ENCODE results near the gene RARB.

The RARB gene

DNA sequence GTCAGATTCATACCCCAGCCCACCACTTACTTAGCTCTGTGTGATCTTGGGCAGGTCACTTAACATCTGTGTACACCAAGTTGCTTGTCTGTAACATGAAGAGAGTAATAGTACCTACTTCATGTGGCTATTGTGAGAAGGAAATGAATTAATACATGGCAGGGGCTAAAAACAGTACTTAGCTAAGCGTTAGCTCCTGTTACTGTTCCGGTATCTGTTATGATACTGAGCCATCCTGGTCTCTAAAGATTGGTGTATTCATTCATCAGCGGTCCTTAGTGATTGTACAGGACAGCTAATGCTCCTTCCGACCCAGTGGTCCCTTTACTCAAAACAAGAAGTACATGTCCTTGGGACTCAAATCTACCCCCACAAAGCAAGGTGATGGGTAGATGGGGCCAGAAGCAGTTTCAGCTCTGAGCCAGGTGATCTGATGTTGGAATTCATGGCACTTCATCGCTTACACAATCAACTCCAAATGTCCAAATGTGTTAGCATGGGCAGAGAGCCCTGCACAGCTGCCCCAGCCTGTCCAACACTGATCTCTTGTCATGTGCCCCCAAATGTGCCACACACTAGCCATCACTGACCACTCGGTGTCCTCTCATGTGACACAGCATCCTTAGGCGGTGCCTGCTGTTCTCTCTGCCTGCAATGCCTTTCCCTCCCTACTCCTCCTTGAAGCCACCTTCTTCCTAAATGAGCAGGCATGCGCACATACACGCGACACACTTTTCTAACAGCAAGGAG, 84.1 kb downstream of the RARB start:
- Mint-ChIP-seq H3K27me3 (ENCODE audit: low read depth) (no peaks in the 10 kb centered on the region), H3K36me3 (ENCODE audit: low read depth) (peaks cover 53% of the 10 kb centered on the region), H3K4me1 (peaks cover 60% of the 10 kb centered on the region), H3K27ac (peak overlapping the region in 2 of 3 experiments; percentile 5 to 55), H3K9me3 (peaks cover 6% of the 10 kb centered on the region), H3K4me3 (no peak overlapping the region)
- TF ChIP-seq, protein P1, sequence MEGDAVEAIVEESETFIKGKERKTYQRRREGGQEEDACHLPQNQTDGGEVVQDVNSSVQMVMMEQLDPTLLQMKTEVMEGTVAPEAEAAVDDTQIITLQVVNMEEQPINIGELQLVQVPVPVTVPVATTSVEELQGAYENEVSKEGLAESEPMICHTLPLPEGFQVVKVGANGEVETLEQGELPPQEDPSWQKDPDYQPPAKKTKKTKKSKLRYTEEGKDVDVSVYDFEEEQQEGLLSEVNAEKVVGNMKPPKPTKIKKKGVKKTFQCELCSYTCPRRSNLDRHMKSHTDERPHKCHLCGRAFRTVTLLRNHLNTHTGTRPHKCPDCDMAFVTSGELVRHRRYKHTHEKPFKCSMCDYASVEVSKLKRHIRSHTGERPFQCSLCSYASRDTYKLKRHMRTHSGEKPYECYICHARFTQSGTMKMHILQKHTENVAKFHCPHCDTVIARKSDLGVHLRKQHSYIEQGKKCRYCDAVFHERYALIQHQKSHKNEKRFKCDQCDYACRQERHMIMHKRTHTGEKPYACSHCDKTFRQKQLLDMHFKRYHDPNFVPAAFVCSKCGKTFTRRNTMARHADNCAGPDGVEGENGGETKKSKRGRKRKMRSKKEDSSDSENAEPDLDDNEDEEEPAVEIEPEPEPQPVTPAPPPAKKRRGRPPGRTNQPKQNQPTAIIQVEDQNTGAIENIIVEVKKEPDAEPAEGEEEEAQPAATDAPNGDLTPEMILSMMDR (IDR thresholded peaks at IDR 0.05; ENCODE audit: unreplicated experiment in 3 of 3) = no peak

DNA sequence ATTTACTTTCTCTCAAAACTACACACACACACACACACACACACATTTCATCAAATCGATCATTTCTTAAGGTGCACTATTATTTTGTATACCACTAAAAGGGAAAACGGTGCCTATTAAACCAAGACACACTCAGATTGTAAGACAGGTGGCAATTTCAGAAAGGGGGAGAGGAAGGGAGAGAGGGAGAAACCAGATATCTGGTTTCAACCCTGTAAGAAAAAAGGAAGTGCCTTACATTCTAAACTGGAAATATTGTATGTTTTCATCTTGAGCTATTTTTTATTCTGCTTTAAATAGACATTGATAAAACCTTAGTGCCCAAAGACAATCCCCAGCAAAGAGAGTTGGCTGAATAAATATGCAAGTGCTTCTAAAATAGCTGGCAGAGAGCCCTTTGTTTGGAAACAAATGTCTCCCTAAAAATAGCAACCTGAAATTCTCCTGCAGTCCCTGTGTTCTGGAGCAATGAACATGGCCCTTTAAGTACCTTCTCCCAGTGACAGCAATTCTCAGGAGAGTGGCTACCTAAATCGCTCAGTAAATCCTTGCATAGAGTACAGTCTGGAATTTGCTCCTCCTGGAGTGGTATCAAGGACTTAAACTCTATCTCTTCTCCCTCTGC, 85.7 kb downstream of the RARB start:
- H3K4me1 Mint-ChIP-seq = peaks cover 53% of the 10 kb centered on the region
- H3K4me3 Mint-ChIP-seq = peak overlapping the region in 1 of 3 experiments; percentile 16
- TF ChIP-seq, protein P1 (IDR thresholded peaks at IDR 0.05; ENCODE audit: unreplicated experiment in 3 of 3) = no peak
- peaks cover 6% of the 10 kb centered on the region for H3K9me3 Mint-ChIP-seq
- H3K36me3 Mint-ChIP-seq (ENCODE audit: low read depth) = peaks cover 48% of the 10 kb centered on the region
- H3K27ac Mint-ChIP-seq = peak overlapping the region; percentile 45 to 63 (median 55)
- no peaks in the 10 kb centered on the region for H3K27me3 Mint-ChIP-seq (ENCODE audit: low read depth)

DNA sequence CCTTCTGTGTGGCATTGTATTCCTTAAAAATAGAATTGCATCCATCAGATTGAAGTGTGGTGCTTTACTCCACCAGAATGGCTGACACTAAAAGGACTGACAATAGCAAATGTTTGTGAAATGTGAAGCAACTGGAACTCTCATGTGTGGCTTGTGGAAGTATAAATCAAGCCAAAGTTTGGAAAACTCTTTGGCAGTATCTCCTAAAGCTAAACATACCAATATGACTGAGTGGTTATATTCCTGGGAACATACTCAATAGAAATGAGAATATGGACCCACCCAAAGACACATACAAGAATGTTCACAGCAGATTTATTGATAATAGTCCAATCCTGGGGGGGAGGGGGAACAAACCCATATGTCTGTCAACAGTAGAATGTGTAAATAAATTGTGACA, 87.1 kb downstream of the RARB start:
- Mint-ChIP-seq H3K36me3 (ENCODE audit: low read depth) (peaks cover 43% of the 10 kb centered on the region), H3K27ac (peak overlapping the region in 2 of 3 experiments; percentile 55 to 79), H3K4me3 (no peak overlapping the region), H3K9me3 (peaks cover 6% of the 10 kb centered on the region), H3K27me3 (ENCODE audit: low read depth) (no peaks in the 10 kb centered on the region), H3K4me1 (peaks cover 44% of the 10 kb centered on the region)
- TF ChIP-seq, protein P1 (IDR thresholded peaks at IDR 0.05; ENCODE audit: unreplicated experiment in 3 of 3) = no peak

GRCh38 chr3:25520926-25521559, 93.0 kb downstream of the RARB start:
- H3K4me1 Mint-ChIP-seq = peaks cover 28% of the 10 kb centered on the region

DNA sequence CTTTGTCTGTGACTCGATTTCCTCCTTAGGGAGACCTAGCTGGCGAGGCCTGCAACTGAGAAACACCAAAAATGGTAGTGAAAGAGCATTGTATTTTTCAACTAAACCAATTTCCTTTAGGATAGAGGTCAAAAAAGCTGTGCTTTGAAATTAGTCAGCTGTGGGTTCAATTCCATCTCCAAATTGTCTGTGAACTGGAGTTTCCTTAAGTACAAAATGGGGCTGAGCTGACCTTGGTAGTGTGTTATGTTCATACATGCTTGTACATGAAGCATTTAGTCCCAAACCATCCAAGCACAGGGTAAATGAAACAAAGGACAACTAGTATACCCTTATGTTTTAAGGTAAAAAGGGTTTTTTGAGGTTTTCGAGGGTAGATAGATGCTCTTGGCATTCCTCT, 99.3 kb downstream of the RARB start:
- TF ChIP-seq, protein P1 (IDR thresholded peaks at IDR 0.05; ENCODE audit: unreplicated experiment in 3 of 3) = no peak
- no peak overlapping the region for H3K4me3 Mint-ChIP-seq
- peaks cover 40% of the 10 kb centered on the region for H3K4me1 Mint-ChIP-seq
- peaks cover 6% of the 10 kb centered on the region for H3K9me3 Mint-ChIP-seq
- H3K36me3 Mint-ChIP-seq (ENCODE audit: low read depth) = peaks cover 68% of the 10 kb centered on the region
- peak overlapping the region in 1 of 3 experiments; percentile 63 for H3K27ac Mint-ChIP-seq
- H3K27me3 Mint-ChIP-seq (ENCODE audit: low read depth) = no peaks in the 10 kb centered on the region

More at GRCh38 chr3:25520926-25521559, 93.0 kb downstream of the RARB start:
- no peaks in the 10 kb centered on the region for H3K27me3 Mint-ChIP-seq (ENCODE audit: low read depth)
- H3K4me3 Mint-ChIP-seq = no peak overlapping the region
- H3K27ac Mint-ChIP-seq = peak overlapping the region; percentile 1 to 34 (median 5)
- H3K36me3 Mint-ChIP-seq (ENCODE audit: low read depth) = peaks cover 22% of the 10 kb centered on the region
- H3K9me3 Mint-ChIP-seq = no peaks in the 10 kb centered on the region
- TF ChIP-seq, protein P1 (IDR thresholded peaks at IDR 0.05; ENCODE audit: unreplicated experiment in 3 of 3) = no peak
